Neutrophil (primary cell): ENCODE data around the gene CGN.

Experiments
- H3K27ac ChIP-seq: fragments of 200-600 bp; sonication (generic); 2 replicates; pipeline ENCODE4 v1.5.1; 2016; ENCODE audit warnings: mild to moderate bottlenecking, moderate library complexity
- H3K27me3 ChIP-seq: fragments of 200-600 bp; sonication (generic); 2 replicates; pipeline ENCODE4 v1.6.0; 2016; ENCODE audit warnings: mild to moderate bottlenecking
- H3K36me3 ChIP-seq: fragments of 200-600 bp; sonication (generic); 2 replicates; pipeline ENCODE4 v1.5.1; 2017
- H3K4me1 ChIP-seq, 2 experiments: fragments of 200-600 bp in 1 of 2; sonication (generic) in 1 of 2; 1 replicate in 1 of 2; 2 replicates in 1 of 2; pipeline versions ENCODE4 v1.5.1 to v1.6.1; 2013 to 2016; ENCODE audit warnings: low read depth in 1 of 2, low read length in 1 of 2, mild to moderate bottlenecking in 1 of 2, moderate library complexity in 1 of 2; ENCODE audit not compliant: control insufficient read depth in 1 of 2, insufficient read depth in 1 of 2
- H3K4me3 ChIP-seq, 2 experiments: fragments of 200-600 bp in 1 of 2; sonication (generic) in 1 of 2; 1 replicate in 1 of 2; 2 replicates in 1 of 2; pipeline ENCODE4 v1.5.1; 2013 to 2016; ENCODE audit warnings: low read depth in 1 of 2, low read length in 1 of 2, mild to moderate bottlenecking in 1 of 2, moderate library complexity in 1 of 2
- H3K9me3 ChIP-seq: fragments of 200-600 bp; sonication (generic); 2 replicates; pipeline ENCODE4 v1.5.1; 2016
- CTCF ChIP-seq: fragments of 200-600 bp; sonication (generic); IDR thresholded peaks from 2 replicates; pipeline ENCODE4 v1.5.1; 2016; ENCODE audit warnings: antibody characterized with exemption

The CGN gene

GRCh38 chr1:151510957-151511635, at the start of gene CGN:
Gene CGN (plus strand): TSS chr1:151511387. CDS start chr1:151518520, 7,133 bp downstream.
- peaks cover 85% of the 10 kb centered on the region for H3K27me3 ChIP-seq
- peaks cover 12 to 16% of the 10 kb centered on the region in 2 experiments for H3K4me1 ChIP-seq
- peak within 1 kb of the TSS; percentile 18 for H3K27ac ChIP-seq
- no peaks in the 10 kb centered on the region for H3K9me3 ChIP-seq
- H3K4me3 ChIP-seq, result peak within 1 kb of the TSS; percentile 56 to 81
- no peaks in the 10 kb centered on the region for H3K36me3 ChIP-seq
- TF ChIP-seq CTCF, result no peak

- Histone ChIP-seq H3K27me3 (peaks cover 47% of the 10 kb centered on the region), H3K36me3 (no peaks in the 10 kb centered on the region), H3K27ac (no peak overlapping the region), H3K4me3 (no peak overlapping the region), H3K4me1 (peaks cover 16% of the 10 kb centered on the region in 2 experiments), H3K9me3 (no peaks in the 10 kb centered on the region)
- TF ChIP-seq CTCF, result no peak
Measured at GRCh38 chr1:151461694-151462093, 49.5 kb upstream of the CGN start.

- Histone ChIP-seq H3K36me3 (no peaks in the 10 kb centered on the region), H3K27ac (no peak overlapping the region), H3K4me3 (no peak overlapping the region), H3K27me3 (peaks cover 47% of the 10 kb centered on the region), H3K4me1 (no peaks in the 10 kb centered on the region), H3K9me3 (no peaks in the 10 kb centered on the region)
- no peak for TF ChIP-seq CTCF
Measured at GRCh38 chr1:151465026-151465425, 46.2 kb upstream of the CGN start.

GRCh38 chr1:151472856-151473731, 38.1 kb upstream of the CGN start:
- no peaks in the 10 kb centered on the region for H3K36me3 ChIP-seq
- H3K4me1 ChIP-seq, result peaks cover 6 to 9% of the 10 kb centered on the region in 2 experiments
- TF ChIP-seq CTCF, result no peak
- no peaks in the 10 kb centered on the region for H3K9me3 ChIP-seq
- peak overlapping the region; percentile 39 for H3K27ac ChIP-seq
- H3K27me3 ChIP-seq, result peaks cover 4% of the 10 kb centered on the region
- peak overlapping the region; percentile 42 to 73 for H3K4me3 ChIP-seq

GRCh38 chr1:151474745-151475144, 36.4 kb upstream of the CGN start:
- no peaks in the 10 kb centered on the region for H3K9me3 ChIP-seq
- no peak for TF ChIP-seq CTCF
- no peak overlapping the region for H3K4me3 ChIP-seq
- no peaks in the 10 kb centered on the region for H3K36me3 ChIP-seq
- H3K27me3 ChIP-seq, result peaks cover 14% of the 10 kb centered on the region
- H3K27ac ChIP-seq, result no peak overlapping the region
- H3K4me1 ChIP-seq, result peaks cover 6 to 9% of the 10 kb centered on the region in 2 experiments
